ENCODE results near the gene SNX9.

SNX9 gene

GRCh38 chr6:157859775-157860504, 36.9 kb downstream of the SNX9 start:
- TF ChIP-seq MAX (IDR thresholded peaks at IDR 0.05) = no peak
- TF ChIP-seq EP300 (IDR thresholded peaks at IDR 0.05; ENCODE audit: borderline replicate concordance) = no peak
- TF ChIP-seq YY1 (IDR thresholded peaks at IDR 0.05; ENCODE audit: low read depth) = no peak
- TF ChIP-seq CREB1 (IDR thresholded peaks at IDR 0.05; ENCODE audit: low read depth) = no peak
- no peak for TF ChIP-seq CEBPB (IDR thresholded peaks at IDR 0.05)
- TF ChIP-seq ZBTB7A (IDR thresholded peaks at IDR 0.05; ENCODE audit: low read depth) = no peak
- TF ChIP-seq TAF1 (IDR thresholded peaks at IDR 0.05; ENCODE audit: low read depth) = no peak
- TF ChIP-seq EGR1 (IDR thresholded peaks at IDR 0.05) = no peak
- no peak for TF ChIP-seq REST (IDR thresholded peaks at IDR 0.05; ENCODE audit: low read depth)
- no peak for TF ChIP-seq TCF12 (IDR thresholded peaks at IDR 0.05; ENCODE audit: low read depth)
- no peak for TF ChIP-seq NFIC (IDR thresholded peaks at IDR 0.05)
- TF ChIP-seq FOXM1 (IDR thresholded peaks at IDR 0.05; ENCODE audit: borderline replicate concordance, low read depth) = no peak
- TF ChIP-seq TEAD4 (IDR thresholded peaks at IDR 0.05) = no peak
- TF ChIP-seq RAD21 (IDR thresholded peaks at IDR 0.05; ENCODE audit: low read depth) = no peak
- TF ChIP-seq USF1 (IDR thresholded peaks at IDR 0.05) = no peak

- TF ChIP-seq REST (IDR thresholded peaks at IDR 0.05; ENCODE audit: low read depth) = no peak
- no peak for TF ChIP-seq ZBTB7A (IDR thresholded peaks at IDR 0.05; ENCODE audit: low read depth)
- no peak for TF ChIP-seq EP300 (IDR thresholded peaks at IDR 0.05; ENCODE audit: borderline replicate concordance)
- no peak for TF ChIP-seq EGR1 (IDR thresholded peaks at IDR 0.05)
- TF ChIP-seq CEBPB (IDR thresholded peaks at IDR 0.05) = no peak
- TF ChIP-seq TAF1 (IDR thresholded peaks at IDR 0.05; ENCODE audit: low read depth) = no peak
- no peak for TF ChIP-seq RAD21 (IDR thresholded peaks at IDR 0.05; ENCODE audit: low read depth)
- no peak for TF ChIP-seq TEAD4 (IDR thresholded peaks at IDR 0.05)
- TF ChIP-seq TCF12 (IDR thresholded peaks at IDR 0.05; ENCODE audit: low read depth) = no peak
- no peak for TF ChIP-seq NFIC (IDR thresholded peaks at IDR 0.05)
- TF ChIP-seq MAX (IDR thresholded peaks at IDR 0.05) = no peak
- TF ChIP-seq CREB1 (IDR thresholded peaks at IDR 0.05; ENCODE audit: low read depth) = no peak
- no peak for TF ChIP-seq USF1 (IDR thresholded peaks at IDR 0.05)
Observed at GRCh38 chr6:157860505-157860991, 37.5 kb downstream of the SNX9 start.

- no peak for TF ChIP-seq USF1 (IDR thresholded peaks at IDR 0.05)
- no peak for TF ChIP-seq MAX (IDR thresholded peaks at IDR 0.05)
- no peak for TF ChIP-seq TEAD4 (IDR thresholded peaks at IDR 0.05)
- no peak for TF ChIP-seq TCF12 (IDR thresholded peaks at IDR 0.05; ENCODE audit: low read depth)
- TF ChIP-seq RAD21 (IDR thresholded peaks at IDR 0.05; ENCODE audit: low read depth) = no peak
- TF ChIP-seq YY1 (IDR thresholded peaks at IDR 0.05; ENCODE audit: low read depth) = no peak
- TF ChIP-seq EP300 (IDR thresholded peaks at IDR 0.05; ENCODE audit: borderline replicate concordance) = no peak
- TF ChIP-seq ZBTB7A (IDR thresholded peaks at IDR 0.05; ENCODE audit: low read depth) = no peak
- TF ChIP-seq NFIC (IDR thresholded peaks at IDR 0.05) = no peak
- TF ChIP-seq FOXM1 (IDR thresholded peaks at IDR 0.05; ENCODE audit: borderline replicate concordance, low read depth) = no peak
Observed at GRCh38 chr6:157861184-157861583, 38.1 kb downstream of the SNX9 start.

- TF ChIP-seq NFIC (IDR thresholded peaks at IDR 0.05) (no peak), EGR1 (IDR thresholded peaks at IDR 0.05) (no peak), USF1 (IDR thresholded peaks at IDR 0.05) (no peak), FOXM1 (IDR thresholded peaks at IDR 0.05; ENCODE audit: borderline replicate concordance, low read depth) (no peak), EP300 (IDR thresholded peaks at IDR 0.05; ENCODE audit: borderline replicate concordance) (no peak), REST (IDR thresholded peaks at IDR 0.05; ENCODE audit: low read depth) (no peak), CEBPB (IDR thresholded peaks at IDR 0.05) (peak; percentile 35; the same call in 1 of the 2 replicates), TEAD4 (IDR thresholded peaks at IDR 0.05) (no peak)
Observed at GRCh38 chr6:157861814-157862213, 38.8 kb downstream of the SNX9 start.

Measured in Ishikawa (cell line).